OCI-LY1 (cell line): ENCODE data around the gene BDNF.

ENCODE experiments used
- H2AFZ ChIP-seq: fragments of 200-600 bp; sonication (generic), shearing (Covaris generic); 2 replicates; pipeline ENCODE4 v1.6.0; 2014; ENCODE audit warnings: antibody characterized with exemption, mild to moderate bottlenecking, low read length
- H3F3A ChIP-seq: fragments of 200-600 bp; sonication (generic), shearing (Covaris generic); 2 replicates; pipeline ENCODE4 v1.6.0; 2014; ENCODE audit warnings: mild to moderate bottlenecking, antibody characterized with exemption, low read length, moderate library complexity; ENCODE audit not compliant: insufficient read depth
- H3K27ac ChIP-seq: fragments of 200-600 bp; sonication (generic); 2 replicates; pipeline ENCODE4 v1.5.1; 2014; ENCODE audit warnings: low read length, mixed run types, mild to moderate bottlenecking, low read depth; ENCODE audit not compliant: poor library complexity, severe bottlenecking
- H3K27me3 ChIP-seq: fragments of 200-600 bp; sonication (generic); 2 replicates; pipeline ENCODE4 v1.6.0; 2014; ENCODE audit warnings: antibody characterized with exemption, mild to moderate bottlenecking, low read length, moderate library complexity; ENCODE audit not compliant: insufficient read depth
- H3K36me3 ChIP-seq: fragments of 200-600 bp; sonication (generic); 2 replicates; pipeline ENCODE4 v1.6.1; 2014; ENCODE audit warnings: mild to moderate bottlenecking, antibody characterized with exemption, low read length, moderate library complexity, mixed read lengths; ENCODE audit not compliant: insufficient read depth
- H3K4me1 ChIP-seq: fragments of 200-600 bp; sonication (generic); 2 replicates; pipeline ENCODE4 v1.5.1; 2014; ENCODE audit warnings: mild to moderate bottlenecking, low read length, moderate library complexity; ENCODE audit not compliant: insufficient read depth, severe bottlenecking
- H3K4me2 ChIP-seq: fragments of 200-600 bp; sonication (generic), shearing (Covaris generic); 2 replicates; pipeline ENCODE4 v1.6.1; 2014; ENCODE audit warnings: low read length
- H3K4me3 ChIP-seq: fragments of 200-600 bp; sonication (generic); 2 replicates; pipeline ENCODE4 v1.5.1; 2014; ENCODE audit warnings: low read length, low read depth, mild to moderate bottlenecking, mixed read lengths; ENCODE audit not compliant: poor library complexity, severe bottlenecking
- H3K79me2 ChIP-seq: fragments of 200-600 bp; shearing (Covaris generic); 2 replicates; pipeline ENCODE4 v1.6.1; 2016; ENCODE audit warnings: mixed run types, low read length, mixed read lengths; ENCODE audit not compliant: insufficient read depth
- H3K9ac ChIP-seq: fragments of 200-600 bp; sonication (generic), shearing (Covaris generic); 2 replicates; pipeline ENCODE4 v1.6.1; 2014; ENCODE audit warnings: mild to moderate bottlenecking, low read length, mixed read lengths
- H3K9me2 ChIP-seq: fragments of 200-600 bp; sonication (generic), shearing (Covaris generic); 2 replicates; pipeline ENCODE4 v1.6.1; 2014; ENCODE audit warnings: low read depth, mild to moderate bottlenecking, low read length, mixed read lengths
- H3K9me3 ChIP-seq: fragments of 200-600 bp; shearing (Covaris generic); 2 replicates; pipeline ENCODE4 v1.6.1; 2014; ENCODE audit warnings: low read length, mixed read lengths
- H4K20me1 ChIP-seq: fragments of 200-600 bp; sonication (generic), shearing (Covaris generic); 2 replicates; pipeline ENCODE4 v1.6.0; 2016; ENCODE audit warnings: mild to moderate bottlenecking, low read length; ENCODE audit not compliant: insufficient read depth
- CTCF ChIP-seq: fragments of 200-600 bp; sonication (generic), shearing (Covaris generic); IDR thresholded peaks from 2 replicates; pipeline ENCODE4 v1.5.1; 2017; ENCODE audit warnings: mild to moderate bottlenecking, antibody characterized with exemption, low read length, moderate library complexity, mixed read lengths
- EZH2 ChIP-seq: fragments of 200-600 bp; sonication (generic), shearing (Covaris generic); IDR thresholded peaks from 2 replicates; pipeline ENCODE4 v1.8.0; 2017; ENCODE audit warnings: borderline replicate concordance, mixed run types, mild to moderate bottlenecking, antibody characterized with exemption, low read length, moderate library complexity, mixed read lengths

BDNF gene

GRCh38 chr11:27699242-27699925 lies 871 bp downstream of the BDNF start:
- Histone ChIP-seq H3K4me3 (no peak overlapping the region), H2AFZ (no peak overlapping the region), H3F3A (no peaks in the 10 kb centered on the region), H3K4me1 (peaks cover 5% of the 10 kb centered on the region), H3K9me3 (no peaks in the 10 kb centered on the region), H3K27ac (no peak overlapping the region), H3K9ac (no peak overlapping the region), H3K9me2 (no peaks in the 10 kb centered on the region), H4K20me1 (no peaks in the 10 kb centered on the region), H3K79me2 (no peaks in the 10 kb centered on the region), H3K27me3 (peaks cover 5% of the 10 kb centered on the region; the same call in 1 of the 2 replicates), H3K36me3 (no peaks in the 10 kb centered on the region), H3K4me2 (no peak overlapping the region)
- TF ChIP-seq CTCF: no peak; the same call in 1 of the 2 replicates
- TF ChIP-seq EZH2: no peak

GRCh38 chr11:27698872-27699241 lies 1.4 kb downstream of the BDNF start:
- H3K4me1 ChIP-seq: peaks cover 5% of the 10 kb centered on the region
- no peak overlapping the region for H3K9ac ChIP-seq
- no peaks in the 10 kb centered on the region for H3F3A ChIP-seq
- TF ChIP-seq CTCF (peak; percentile 77), EZH2 (no peak)
- H3K79me2 ChIP-seq: no peaks in the 10 kb centered on the region
- peaks cover 5% of the 10 kb centered on the region; the same call in 1 of the 2 replicates for H3K27me3 ChIP-seq
- H3K9me3 ChIP-seq: no peaks in the 10 kb centered on the region
- no peak overlapping the region for H3K4me2 ChIP-seq
- H3K36me3 ChIP-seq: no peaks in the 10 kb centered on the region
- H3K27ac ChIP-seq: no peak overlapping the region
- H2AFZ ChIP-seq: no peak overlapping the region
- H4K20me1 ChIP-seq: no peaks in the 10 kb centered on the region
- no peak overlapping the region for H3K4me3 ChIP-seq
- no peaks in the 10 kb centered on the region for H3K9me2 ChIP-seq

- no peak overlapping the region for H3K4me3 ChIP-seq
- H3K79me2 ChIP-seq: no peaks in the 10 kb centered on the region
- H3K9ac ChIP-seq: no peak overlapping the region
- no peaks in the 10 kb centered on the region for H3F3A ChIP-seq
- peaks cover 5% of the 10 kb centered on the region for H3K4me1 ChIP-seq
- H4K20me1 ChIP-seq: no peaks in the 10 kb centered on the region
- peaks cover 5% of the 10 kb centered on the region; the same call in 1 of the 2 replicates for H3K27me3 ChIP-seq
- no peak for TF ChIP-seq CTCF
- TF ChIP-seq EZH2: no peak
- H3K27ac ChIP-seq: no peak overlapping the region
- H3K9me2 ChIP-seq: no peaks in the 10 kb centered on the region
- H3K9me3 ChIP-seq: no peaks in the 10 kb centered on the region
- H2AFZ ChIP-seq: no peak overlapping the region
- no peak overlapping the region for H3K4me2 ChIP-seq
- no peaks in the 10 kb centered on the region for H3K36me3 ChIP-seq
Measured at GRCh38 chr11:27697679-27698275, 2.5 kb downstream of the BDNF start.
